ENCODE data around the gene ZNF436.

The ZNF436 gene

DNA sequence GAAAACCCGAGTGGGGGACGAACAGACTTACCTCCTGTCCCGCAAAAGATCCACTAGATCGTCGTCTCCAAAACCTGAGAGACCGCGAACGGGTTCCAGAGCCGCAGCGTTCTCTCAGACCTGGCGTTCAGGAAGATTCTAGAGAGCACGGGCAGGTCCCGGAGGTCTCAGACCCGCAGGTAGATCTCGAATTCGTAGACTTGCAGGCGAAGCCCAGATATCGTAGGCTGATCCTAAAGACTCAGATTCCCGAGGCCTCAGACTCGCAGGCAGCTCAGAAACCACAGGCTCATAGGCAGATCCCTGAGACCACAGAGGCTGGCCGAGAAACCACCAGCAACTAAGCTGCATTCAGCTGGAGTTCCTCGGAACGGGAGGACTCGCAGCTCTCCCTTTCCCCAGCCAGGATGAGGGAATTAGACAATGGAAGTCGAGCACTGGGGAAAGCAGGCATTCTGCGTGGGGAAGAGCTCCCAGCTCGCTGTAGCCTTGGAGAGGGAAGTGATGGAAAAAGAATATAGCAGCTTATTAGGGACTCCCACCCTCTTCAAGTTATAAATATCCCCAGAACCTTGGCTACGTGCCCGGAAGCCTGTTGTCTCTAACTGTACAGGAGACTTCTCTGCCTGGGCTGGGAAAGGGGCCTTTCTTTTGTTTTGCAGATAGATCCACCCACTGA is at the start of gene ZNF436:
Gene ZNF436, minus strand, starts transcription at position 502 of the 679 bp plus-strand sequence. CDS start 1,831 bp downstream, outside the sequence.
- DNase-seq, result peak; percentile 12

DNA sequence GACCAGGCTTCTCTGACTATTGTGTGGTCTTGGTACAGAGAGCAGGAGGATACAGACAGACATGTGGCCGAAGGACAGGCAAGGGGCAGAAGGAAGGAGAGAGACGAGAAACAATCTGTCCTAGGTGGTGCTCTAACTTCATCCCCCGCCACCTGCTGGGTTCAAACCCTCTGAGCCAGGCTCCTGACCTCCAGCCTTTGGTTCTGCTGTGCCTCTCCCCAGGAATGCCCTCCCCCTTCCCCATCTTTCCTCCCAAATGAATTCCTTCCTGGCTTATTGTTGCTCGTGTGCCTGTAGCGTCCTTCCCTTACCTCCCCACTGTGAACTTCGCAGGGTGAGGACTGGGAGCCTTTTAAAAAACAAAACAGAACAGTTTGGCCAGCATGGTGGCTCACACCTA is 49.5 kb upstream of the ZNF436 start:
- no peak for DNase-seq

DNA sequence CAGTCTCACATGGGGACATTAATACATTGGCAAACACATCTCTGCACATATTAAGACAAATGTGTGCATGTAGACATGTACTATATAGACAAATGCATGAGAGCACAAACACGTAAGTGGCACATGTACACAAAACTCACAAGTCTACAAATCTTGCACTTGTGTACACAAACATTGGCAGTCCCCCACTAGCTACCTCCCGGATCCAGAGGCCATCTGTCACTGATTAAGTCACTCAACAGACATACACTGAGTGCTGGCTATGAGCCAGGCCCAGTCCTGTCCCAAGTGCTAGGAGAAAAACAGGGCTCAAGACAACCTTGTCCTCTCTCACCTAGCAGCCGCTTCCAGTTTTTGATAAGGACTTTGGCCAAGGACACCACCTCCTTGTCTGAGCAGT is 47.9 kb upstream of the ZNF436 start:
- DNase-seq, result peak; percentile 19

DNA sequence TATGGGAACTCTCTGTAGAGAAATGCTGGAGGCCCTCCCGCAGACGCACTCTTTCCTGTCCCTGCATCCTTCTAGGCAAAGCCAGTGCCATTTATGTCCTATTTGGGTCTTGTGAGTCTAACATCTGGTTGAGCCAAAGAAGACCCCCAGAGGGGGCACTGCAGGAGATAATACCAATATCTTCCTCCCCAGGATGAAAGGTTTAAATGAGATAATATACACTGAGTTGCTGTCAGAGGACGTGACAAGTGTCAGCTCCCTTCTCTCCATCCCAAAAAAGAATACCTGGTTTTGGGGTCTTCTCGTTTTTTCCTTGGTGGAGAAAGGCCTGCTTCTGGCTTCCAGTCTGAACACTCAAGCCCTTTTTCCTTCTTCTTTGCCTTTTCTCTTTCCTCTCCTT is 47.3 kb upstream of the ZNF436 start:
- no peak for DNase-seq

DNA sequence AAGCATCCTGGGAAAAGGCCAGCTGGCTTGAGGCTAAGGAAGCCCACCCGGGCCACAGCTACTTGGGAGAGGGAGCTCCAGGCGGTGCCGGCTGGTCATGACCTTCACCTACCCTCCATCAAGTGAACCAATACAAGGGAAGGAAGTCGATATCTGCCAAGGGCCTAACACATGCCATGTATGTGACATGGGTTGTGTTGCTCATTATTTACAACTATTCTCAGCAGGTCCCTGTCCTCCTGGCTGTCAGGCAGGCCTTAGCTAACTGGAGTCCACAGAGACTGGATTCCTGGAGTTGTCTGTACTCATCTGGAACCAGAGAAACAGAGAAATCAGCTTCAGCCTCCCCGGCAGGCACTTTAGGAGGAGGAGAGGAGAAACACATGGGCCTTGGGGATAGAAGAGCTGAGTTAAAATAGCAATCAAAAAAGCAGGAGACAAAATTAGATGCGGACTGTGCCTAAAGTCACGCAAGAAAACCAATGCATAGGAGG is 39.2 kb upstream of the ZNF436 start:
- DNase-seq, result no peak

DNA sequence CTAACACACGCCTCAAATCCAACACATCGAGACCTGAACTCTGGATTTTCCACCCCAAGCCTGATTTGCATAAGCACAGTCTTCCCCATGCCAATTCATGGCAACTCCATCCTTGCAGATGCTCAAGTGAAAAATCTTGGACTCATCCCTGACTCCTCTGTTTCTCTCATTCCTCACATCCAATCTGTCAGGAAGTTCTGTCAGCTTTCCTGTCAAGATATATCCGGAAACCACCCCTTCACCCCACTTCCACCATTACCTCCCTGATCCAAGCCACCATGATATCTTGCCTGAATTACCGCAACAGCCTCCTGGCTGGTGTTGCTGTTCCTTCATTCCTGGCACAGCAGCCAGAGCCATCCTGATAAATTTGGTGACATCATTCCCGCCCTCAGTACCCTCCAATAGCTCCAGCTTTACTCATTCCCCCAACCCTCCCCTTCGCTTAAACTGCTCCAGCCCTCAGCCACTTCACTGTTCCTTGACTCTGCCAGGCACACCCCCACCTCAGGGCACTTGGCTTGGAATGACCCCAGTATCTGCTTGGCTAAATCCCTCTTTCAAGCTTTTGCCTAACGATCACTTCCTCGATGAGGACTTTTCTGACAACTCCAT is 37.5 kb upstream of the ZNF436 start:
- no peak for DNase-seq

DNA sequence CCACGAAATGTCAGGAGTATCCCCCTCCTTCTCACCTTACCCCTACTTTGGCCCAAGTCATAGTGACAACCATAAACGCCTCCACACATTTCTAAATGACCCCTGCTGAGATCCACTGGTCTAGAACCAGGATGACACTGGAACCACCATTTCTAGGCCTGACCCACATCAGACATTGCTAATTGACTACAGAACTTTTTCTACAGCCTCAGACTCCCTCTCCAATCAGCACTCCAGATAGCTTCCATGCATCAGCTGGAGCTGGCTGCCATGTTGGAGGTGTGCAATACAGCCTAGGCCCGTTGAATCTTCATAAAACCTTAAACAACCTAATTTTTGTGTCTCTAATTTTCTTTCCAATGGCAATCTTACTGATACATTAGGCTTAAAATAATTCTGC is 36.3 kb upstream of the ZNF436 start:
- no peak for DNase-seq

DNA sequence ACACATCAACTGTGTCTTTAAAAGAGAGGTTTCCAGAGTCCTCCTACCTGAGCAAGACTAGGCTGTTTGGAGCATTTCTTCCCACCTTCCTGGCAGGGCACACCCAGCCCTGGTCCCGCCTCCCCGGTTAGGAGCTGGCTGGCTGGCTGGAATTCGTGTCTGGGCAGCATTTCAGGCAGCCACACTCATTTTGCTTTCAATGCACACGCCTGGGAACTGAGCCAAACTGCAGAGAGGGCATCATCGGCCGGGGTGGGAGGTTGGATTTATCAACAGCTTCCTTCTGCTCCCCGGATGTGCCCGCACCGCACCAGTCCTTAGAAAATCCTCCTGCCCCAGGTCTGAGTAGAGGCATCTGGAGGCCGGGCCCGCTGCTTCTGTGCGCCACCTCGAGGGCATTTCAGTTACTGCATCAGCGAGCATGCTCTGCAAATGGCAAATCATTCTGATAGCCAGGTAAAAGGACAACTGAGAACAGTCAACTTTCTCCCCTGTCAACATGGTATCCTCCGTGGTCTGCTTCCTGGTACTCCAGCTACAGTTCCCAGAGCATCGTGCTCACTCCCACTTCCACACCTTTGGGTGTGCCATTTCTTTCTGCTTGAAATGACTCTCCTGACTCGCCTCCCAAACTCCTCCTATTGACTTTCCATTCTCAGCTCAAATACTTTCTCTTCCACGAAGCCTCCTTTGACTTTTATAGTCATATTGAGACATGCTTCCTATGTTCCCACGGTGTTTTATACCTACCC is 34.3 kb upstream of the ZNF436 start:
- DNase-seq, result peak; percentile 99

DNA sequence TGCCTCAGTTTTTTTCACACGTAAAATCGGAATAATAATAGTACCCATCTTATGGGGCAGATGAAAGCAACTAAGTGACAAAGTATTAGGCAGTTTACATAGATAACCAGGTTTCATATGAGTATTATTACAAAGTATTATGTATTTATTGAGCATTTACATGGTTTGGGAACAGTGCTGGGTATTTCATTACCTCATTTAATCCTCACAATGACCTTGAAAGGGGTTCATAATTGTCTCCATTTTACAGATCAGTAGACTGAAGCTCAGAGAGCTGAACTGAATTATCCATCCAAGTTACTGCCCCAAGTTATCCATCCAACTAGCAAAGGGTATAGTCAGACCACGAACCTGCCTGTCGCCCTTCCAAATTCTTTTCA is 33.7 kb upstream of the ZNF436 start:
- DNase-seq, result no peak

DNA sequence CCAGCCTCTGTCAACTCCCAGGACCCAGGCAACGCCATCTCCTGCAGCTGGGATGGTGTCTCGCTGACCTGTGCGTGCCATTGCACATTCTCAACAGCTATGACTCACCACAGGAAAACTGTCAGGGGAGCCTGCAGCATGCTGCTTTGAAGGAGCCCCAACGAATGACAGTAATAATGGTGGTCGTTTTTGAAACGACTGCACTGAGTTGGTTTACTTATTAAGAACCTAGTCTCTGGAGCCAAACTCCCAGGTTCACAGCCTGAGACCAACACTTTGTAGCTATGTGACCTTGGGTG is 33.4 kb upstream of the ZNF436 start:
- no peak for DNase-seq

DNA sequence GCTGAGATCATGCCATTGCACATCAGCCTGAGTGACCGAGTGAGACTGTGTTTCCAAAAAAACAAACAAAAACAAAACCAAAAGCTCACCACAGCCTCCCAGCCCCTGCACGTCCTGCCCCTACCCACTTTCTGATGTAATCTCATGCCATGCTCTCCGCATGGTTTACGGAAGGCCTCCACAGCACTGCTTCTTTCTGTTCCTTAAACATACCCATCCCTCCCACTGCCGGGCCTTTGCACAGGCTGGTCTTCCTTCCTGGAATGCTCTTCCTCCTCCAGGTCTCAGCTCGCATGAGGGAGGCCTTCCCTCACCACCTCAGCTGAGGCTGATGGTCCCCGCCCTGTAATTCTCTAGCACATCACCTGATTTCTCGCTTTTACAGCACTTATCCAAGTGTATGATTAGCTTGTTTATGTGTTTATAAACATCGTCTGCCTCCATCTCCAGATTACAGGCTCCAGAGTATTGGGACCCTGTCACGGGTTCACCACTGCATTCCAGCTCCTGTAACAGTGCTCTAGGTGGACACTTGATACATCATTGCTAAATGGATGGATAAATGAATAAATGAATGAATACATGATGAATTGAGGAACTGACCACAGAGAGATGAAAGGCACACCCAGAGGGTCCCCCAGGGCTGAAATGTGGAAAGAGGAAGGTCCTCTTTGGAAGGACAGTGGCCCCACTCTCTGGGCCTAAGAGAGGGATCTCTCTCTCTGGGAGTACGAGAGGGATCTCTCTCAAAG is 32.8 kb upstream of the ZNF436 start:
- no peak for DNase-seq

DNA sequence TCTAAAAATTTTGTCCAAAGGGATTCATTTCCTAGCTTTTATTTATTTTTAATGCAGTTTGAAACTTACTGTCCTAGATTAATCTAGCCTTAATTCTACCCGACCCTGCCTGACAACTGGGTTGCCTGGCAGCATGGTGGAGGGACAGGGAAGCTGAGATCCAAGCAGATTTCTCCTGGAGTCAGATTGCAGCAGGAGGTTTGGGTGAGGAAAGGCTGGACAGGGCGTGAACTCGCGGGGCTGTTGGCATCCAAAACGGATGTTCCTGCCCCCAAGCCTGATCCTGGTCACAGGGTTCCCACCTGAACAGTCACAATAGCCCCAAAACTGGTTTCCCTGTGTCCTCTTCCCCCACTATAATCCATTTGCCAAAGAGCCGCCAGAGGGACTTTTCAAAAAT is 31.7 kb upstream of the ZNF436 start:
- DNase-seq, result no peak

DNA sequence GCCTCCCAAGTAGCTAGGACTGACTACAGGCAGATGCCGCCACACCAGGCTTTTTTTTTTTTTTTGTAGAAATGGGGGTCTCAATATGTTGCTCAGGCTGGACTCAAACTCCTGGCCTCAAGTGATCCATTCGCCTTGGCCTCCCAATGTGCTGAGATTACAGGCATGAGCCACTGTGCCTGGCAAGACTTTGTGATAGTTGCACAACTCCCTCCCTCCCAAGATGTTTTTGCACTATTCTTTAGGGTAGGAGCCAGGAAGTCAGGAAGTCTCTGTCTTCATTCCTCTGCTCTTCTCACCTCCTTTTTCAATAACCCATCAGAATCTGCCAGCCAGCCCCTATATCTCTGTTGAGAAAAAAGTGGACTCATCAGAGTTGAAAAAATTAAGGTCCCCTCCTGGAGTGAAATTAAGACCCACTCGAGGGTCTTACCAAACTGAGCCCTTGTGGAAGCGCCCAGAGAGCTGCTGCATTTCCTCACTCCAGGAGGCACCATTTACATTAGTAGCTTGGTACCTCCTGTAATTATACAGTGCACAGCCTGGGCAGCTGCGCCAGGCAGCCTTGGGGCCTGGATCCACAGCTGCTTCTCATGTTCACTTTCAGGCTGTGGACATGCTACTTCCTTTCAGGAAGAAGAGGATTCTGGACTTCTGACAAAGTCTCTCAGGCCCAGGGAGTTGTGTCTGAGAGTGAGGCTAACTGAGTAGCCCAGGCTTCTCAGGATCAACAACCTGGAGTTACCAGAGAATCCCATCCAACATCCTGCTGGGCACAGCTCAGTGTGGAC is 30.9 kb upstream of the ZNF436 start:
- no peak for DNase-seq

DNA sequence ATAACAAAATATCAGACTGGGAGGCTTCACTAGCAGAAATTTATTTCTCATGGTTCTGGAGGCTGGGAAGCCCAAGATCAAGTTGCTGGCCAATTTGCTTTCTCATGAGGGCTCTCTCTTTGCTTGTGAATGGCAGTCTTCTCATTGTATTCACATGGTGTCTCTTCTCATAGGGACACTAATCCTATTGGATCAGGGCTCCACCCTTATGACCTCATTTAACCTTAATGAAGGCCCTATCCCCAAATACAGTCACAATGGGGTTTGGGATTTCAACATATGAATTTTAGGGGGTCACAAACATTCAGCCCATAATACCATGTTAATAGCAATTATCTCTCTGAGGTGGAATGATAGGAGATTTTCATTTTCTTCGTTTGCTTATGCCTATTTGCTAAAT is 29.6 kb upstream of the ZNF436 start:
- no peak for DNase-seq

DNA sequence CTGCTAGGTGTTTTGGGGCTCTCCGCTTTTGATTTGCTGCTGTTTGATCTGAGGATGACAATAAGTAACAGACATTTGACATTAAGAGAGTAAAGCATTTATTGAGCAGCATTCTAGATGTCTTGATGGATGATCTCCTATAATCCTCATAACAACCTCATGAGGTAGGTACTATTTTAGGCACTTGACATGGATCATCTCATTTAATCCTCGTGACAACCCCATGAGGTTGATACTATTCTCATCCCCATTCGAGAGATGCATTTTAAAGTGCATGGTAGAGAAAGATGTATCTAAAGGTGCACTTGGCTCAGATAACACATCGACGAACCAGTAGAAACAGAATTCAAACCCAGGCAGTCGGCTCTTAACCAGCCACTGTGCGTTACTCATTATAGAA is 28.3 kb upstream of the ZNF436 start:
- DNase-seq, result no peak

DNA sequence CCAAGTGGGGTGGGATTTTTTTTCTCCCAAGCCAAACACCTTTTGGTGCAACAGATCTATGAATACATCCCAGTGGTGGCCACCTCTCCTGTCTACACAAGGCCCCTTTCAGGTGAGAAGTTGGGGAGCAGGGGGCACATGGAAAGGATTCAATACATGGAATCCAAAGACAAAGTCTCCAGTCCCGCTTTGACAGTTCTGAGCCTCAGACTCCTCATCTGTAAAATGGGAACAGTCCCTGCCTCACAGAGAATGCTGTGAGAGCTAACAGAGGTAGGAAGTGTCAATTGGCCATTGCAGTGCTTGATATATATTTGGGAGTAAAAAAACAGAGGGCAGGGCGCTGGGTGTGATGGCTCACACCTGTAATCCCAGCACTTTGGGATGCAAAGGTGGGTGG is 26.7 kb upstream of the ZNF436 start:
- no peak for DNase-seq

DNA sequence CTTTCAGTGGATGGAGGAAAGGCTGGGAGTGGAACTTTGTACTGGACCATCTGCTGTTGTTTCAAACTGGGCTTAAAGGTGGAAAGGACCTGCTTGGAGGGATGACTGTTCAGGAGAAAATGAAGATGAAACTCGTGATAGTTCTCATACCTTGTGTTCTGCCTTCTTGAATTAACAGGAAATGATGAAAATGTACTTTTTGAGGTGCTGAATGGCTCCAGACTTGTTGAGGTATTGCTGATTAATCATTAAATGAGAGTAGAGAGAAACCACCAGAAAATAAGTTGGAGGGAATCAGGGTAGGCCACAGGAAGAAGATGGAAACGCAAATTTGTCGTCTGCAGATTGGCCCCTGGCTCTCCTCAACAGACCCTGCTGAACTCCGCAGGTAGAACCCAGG is 26.2 kb upstream of the ZNF436 start:
- no peak for DNase-seq

DNA sequence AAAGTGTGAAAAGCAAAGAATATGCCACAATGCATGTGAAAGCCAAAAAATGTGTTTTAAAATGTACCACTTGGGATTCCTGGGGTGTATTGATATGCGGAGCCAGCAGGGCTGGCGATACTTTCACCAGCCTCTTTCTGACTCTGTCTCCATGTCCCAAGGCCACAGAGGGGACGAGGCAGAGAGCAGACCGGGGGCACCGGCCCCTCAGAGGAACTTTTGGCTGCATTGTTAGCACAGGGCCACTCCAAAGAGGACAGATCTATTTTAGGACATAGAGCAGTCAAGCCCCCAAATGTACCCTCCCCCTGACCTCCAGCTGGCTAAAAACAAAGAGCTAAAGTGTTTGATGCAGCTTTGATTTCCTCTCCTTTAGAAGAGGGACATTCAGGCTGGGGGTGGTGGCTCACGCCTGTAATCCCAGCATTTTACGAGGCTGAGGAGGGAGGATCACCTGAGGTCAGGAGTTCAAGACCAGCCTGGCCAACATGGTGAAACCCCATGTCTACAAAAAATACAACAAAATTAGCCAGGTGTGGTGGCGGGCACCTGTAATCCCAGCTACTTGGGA is 25.6 kb upstream of the ZNF436 start:
- no peak for DNase-seq

DNA sequence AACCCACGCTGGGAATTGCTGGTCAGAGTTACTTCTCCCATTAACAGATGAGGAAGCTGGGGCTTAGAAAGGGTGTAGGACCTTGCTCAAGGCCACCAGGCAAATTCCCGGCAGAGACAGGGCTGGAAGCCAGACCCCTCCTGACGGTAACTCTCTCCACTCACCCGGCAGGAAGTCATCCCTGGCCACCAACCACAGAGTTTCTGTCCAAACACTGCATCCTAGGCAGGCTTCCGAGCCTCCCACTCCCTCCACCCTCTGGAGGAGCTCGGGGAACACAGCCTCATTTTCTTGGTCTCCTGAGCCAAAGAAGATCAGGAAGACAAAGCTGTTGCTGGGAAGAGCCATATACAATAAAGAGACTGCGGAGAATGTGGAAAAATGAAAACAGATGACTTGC is 25.0 kb upstream of the ZNF436 start:
- no peak for DNase-seq

DNA sequence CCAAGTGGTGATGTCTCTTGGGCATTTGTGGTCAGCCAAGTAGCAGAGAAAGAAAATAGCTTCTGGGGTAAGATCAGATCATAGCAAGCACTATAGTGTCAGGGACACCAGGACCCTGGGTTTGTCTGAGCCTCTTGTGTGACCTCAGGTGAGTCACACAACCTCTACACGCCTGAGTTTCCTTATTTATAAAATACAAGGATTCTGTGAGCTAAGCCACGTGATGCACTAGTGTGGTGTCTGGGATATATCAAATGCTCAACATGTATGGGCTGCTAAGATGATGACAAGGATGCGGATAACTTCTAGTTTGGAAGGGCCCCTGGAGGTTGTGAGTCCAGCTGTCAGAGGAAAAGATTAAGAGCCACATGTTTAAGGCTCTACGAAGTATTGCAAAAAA is 24.5 kb upstream of the ZNF436 start:
- DNase-seq, result no peak

DNA sequence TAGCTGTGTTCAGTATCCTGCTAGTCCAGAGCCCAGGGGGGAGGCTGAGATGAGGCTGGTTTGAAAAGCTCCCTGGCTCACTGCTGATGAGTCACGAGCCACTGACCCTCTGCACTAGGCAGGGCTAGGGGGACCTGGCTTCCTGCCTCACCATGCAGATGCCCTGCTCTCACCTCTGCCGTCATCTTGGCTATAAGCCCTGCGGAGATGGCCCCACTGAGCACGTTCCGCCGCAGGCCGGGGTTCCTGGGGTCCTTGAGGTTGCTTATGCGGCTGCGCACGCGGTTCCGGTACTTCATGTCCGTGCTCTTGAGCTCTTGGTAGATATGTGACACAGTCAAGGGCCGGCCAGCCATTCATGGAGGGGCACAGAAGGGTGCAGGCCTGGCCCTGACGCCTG is 24.1 kb upstream of the ZNF436 start:
- no peak for DNase-seq

DNA sequence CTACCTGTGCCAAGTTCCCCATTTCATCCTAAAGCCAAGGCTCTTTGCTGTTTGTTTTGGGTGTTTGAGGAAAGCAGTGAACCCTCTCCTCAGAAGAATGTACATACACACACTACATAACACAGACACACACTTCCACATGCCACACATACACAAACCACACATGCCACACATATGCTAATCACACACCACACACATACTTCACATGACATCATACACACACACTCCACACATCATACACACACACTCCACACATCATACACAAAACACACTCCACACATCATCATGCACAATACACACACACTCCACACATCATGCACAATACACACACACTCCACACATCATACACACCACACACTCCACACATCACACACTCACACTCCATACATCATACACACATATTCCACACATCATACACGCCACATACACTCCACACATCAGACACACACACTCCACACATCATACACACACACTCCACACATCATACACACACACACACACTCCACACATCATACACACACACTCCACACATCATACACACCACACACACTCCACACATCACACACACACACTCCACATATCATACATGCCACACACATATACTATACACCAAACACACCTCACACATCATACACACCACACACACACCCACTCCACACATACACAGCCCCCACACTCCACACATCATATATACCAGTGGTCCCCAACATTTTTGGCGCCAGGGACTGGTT is 22.7 kb upstream of the ZNF436 start:
- no peak for DNase-seq

Data from NCI-H2081 treated with DMSO at 0.1 percent for 48 hours (cell line).